T-helper 2 cell treated with Interferon-gamma antibody and Interleukin-4, amounts not matched to agents 5 μg/mL and 100 μg/mL, for 36 hours (primary cell): ENCODE data around the gene SMIM8.

ENCODE experiments used
- DNase-seq: peaks from one replicate; pipeline ENCODE4 v3.0.0; 2021; ENCODE audit warnings: low spot score
- H3K27ac Mint-ChIP-seq: one replicate; pipeline ENCODE4 v1.8.0; 2021; ENCODE audit warnings: mild to moderate bottlenecking, mixed read lengths
- H3K27me3 Mint-ChIP-seq: one replicate; pipeline ENCODE4 v1.8.0; 2021; ENCODE audit warnings: low read depth, mixed read lengths
- H3K36me3 Mint-ChIP-seq: one replicate; pipeline ENCODE4 v1.8.0; 2021; ENCODE audit warnings: low read depth, mixed read lengths
- H3K4me1 Mint-ChIP-seq: one replicate; pipeline ENCODE4 v1.8.0; 2021; ENCODE audit warnings: low read depth, mixed read lengths
- H3K4me3 Mint-ChIP-seq: one replicate; pipeline ENCODE4 v1.8.0; 2022; ENCODE audit warnings: mild to moderate bottlenecking, moderate library complexity, mixed read lengths
- H3K9me3 Mint-ChIP-seq: one replicate; pipeline ENCODE4 v1.8.0; 2021; ENCODE audit warnings: mixed read lengths

Gene SMIM8

DNA sequence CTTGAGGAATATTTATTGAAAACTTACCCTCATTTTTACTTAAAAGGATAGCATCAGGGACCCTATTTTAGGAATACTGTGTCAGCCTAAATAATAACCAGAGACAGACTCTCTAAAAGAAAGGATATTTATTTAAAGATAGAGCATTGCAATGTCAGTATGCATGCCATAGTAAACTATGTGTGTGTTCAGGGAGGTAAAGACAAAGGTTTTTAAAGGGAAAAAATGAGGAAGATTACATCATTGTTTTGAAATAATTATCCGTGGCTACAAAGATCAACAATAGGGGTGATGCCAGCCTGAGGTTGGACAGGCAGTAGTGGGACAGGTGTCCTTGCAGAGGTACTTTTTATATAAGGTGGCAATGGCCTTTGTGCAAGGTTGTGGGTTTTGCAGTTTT, 61.6 kb downstream of the SMIM8 start:
- DNase-seq = no peak
- H3K4me3 Mint-ChIP-seq = no peak overlapping the region

GRCh38 chr6:87384449-87384848, 62.1 kb downstream of the SMIM8 start:
- Mint-ChIP-seq H3K27ac (no peak overlapping the region), H3K9me3 (no peaks in the 10 kb centered on the region), H3K4me1 (no peaks in the 10 kb centered on the region), H3K36me3 (no peaks in the 10 kb centered on the region), H3K4me3 (no peak overlapping the region), H3K27me3 (no peaks in the 10 kb centered on the region)
- no peak for DNase-seq

More for the DNA sequence above, 61.6 kb downstream of the SMIM8 start:
- Mint-ChIP-seq H3K36me3 (no peaks in the 10 kb centered on the region), H3K27ac (no peak overlapping the region), H3K9me3 (no peaks in the 10 kb centered on the region), H3K4me1 (peaks cover 2% of the 10 kb centered on the region), H3K27me3 (no peaks in the 10 kb centered on the region)

DNA sequence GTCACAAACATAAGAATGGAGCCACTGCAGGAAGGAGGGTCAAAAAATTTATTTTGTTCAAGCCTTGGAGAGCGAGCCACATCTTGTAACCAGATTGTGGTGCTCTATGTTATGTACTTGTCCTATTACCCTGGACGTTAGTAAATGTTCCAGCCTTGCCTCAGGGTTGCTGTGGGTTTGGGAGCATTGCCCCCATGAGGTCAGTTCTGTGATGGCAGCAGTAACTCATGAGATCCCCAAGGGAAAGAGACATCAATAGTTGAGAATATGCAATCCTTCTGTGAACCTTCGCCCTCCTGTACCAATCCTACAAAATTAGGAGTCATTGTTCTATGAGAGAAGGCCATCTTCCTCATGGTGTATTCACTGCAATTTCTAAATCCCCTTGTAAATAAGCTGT, 68.9 kb downstream of the SMIM8 start:
- H3K36me3 Mint-ChIP-seq = no peaks in the 10 kb centered on the region
- no peak overlapping the region for H3K27ac Mint-ChIP-seq
- H3K4me1 Mint-ChIP-seq = no peaks in the 10 kb centered on the region
- H3K9me3 Mint-ChIP-seq = no peaks in the 10 kb centered on the region
- H3K4me3 Mint-ChIP-seq = no peak overlapping the region
- DNase-seq = no peak
- H3K27me3 Mint-ChIP-seq = no peaks in the 10 kb centered on the region
